Measurements from ENCODE around the gene SHPK. TPM values are rescaled to one million over a fixed set of nuclear protein-coding genes. Genes with fewer than 3 reads are reported as not detected.

SHPK gene
- total RNA-seq, 1 donor from 2014 or later, result 17.7 TPM

DNA sequence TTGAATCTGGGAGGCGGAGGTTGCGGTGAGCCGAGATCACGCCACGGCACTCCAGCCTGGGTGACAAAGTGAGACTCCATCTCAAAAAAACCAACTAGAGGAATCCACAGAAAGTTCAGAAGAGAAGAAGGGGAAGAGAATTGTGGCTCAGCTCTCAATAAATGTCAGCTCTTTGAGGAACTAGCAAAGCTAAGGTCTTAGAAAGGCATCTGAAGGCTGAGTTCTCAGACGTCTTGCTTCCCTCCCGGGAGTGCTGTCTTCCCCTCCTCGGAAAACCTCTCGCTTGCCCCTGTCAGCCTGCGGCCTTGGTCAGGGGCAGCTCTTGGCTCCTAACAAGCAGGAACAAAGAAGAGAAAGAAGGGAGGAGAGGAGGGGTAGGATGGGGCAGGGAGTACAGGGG lies 5.3 kb downstream of the SHPK start:
- DNase-seq (ENCODE audit: low spot score), result no peak

DNA sequence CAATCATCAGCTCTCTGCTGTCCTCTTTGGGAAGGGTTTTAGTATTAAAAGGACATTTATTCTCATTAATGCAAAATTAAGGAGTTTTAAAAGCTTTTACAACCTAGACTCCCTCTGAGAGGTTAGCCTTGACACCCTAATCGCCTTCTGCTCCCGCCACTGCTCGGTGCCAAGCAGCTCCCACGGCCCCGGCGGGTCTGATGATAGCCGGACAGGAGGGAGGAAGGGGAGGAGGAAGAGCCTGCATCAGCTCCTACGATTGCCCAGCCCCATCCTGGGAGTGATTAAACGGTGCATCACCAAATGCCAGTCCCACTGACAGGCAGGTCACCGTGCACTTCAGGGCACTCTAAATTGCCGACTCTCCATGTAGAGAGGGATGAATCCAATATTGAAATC lies 8.3 kb downstream of the SHPK start:
- DNase-seq (ENCODE audit: low spot score), result no peak

DNA sequence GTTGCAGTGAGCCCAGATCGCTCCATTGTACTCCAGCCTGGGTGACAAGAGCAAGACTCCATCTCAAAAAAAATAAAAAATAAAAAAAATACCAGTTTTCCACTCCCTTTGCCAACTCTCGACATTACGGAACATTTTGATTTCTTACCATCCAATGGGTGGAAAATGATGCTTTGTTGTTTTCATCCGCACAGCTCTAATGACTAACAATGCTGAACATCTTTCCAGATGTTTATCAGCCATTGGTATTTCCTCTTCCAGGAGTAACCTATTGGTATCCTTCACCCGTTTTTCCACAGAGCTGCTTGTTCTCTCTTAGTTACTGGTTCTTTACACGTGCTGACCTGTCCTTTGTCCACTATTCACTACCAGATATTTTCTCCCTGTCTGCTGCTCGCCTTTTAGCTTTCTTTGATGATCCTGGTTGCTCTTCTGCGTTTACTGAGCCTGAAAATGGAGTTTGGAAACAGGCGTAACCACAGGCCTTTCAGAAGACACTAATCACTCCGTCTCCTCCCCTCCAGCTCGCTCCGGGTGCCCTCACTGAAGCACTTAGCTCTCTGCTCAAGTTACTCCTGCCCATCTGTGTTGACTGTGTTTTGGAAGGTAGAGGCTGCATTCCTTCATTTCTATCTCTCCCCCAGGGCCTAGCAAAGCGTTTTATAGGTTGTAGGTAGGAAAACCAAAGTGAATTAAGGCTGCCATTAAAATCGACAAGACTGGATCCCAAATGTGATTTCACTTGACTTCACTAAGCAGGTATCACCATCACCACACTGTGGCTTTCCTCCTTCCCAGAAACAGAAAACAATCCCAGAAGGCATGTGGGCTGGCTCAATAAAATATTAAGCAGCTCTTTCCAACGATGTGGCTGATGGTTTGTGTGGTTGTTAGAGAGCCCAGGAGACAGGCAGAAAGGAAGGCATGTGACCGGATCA lies 8.9 kb downstream of the SHPK start:
- no peak for DNase-seq (ENCODE audit: low spot score)

DNA sequence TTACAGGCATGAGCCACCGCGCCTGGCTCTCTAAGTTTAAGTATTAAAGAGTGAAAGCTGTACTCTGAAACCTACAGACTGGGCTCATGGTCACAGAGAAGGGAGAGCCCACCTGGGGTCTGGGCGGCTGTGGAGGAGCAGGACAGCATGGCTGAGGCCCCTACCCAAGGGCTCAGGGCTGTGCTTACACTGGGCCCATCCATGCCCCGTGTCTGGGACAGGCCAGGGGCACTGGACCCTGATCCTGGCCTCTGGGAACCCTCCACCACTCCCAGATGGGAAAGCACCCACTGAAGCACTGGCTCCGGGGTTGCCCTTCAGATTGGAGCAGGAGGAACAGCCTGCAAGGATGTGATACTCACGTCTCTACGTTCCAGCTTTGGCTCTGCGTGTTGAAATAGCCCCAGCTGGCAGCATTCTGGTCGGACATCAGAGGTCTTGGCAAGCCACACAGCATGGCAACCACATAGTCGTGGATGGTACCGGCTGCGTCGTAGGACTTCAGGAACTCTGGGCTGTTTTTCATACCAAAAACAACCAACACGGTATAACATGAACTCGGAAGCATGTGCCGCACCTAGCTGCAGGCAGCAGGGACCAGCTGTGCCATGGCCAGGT lies 13.0 kb downstream of the SHPK start:
- DNase-seq (ENCODE audit: low spot score), result no peak

DNA sequence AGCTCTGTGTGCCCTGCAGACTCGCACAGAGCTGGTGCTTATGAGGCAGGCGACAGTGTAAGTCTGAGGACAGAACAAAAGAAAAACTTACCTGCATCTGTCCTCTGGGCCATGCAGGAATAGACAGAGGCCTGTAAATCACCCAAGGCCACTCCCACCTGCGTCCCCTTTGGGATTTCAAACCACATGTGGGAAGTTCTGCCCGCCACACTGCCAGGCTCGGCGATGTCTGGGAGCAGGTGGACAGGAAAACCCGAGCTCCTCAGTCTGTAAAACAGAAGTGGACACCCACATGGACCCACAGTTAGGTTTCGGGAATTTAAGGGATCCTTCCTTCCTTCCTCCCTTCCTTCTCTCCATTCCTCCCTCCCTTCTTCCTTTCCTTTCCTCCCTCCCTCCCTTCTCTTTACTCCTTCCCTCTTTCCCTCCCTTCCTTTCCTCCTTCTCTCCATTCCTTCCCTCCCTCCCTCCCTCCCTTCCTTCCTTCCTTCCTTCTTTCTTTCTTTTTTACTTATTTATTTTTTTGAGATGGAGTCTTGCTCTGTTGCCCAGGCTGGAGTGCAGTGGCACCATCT lies 14.8 kb downstream of the SHPK start:
- no peak for DNase-seq (ENCODE audit: low spot score)

DNA sequence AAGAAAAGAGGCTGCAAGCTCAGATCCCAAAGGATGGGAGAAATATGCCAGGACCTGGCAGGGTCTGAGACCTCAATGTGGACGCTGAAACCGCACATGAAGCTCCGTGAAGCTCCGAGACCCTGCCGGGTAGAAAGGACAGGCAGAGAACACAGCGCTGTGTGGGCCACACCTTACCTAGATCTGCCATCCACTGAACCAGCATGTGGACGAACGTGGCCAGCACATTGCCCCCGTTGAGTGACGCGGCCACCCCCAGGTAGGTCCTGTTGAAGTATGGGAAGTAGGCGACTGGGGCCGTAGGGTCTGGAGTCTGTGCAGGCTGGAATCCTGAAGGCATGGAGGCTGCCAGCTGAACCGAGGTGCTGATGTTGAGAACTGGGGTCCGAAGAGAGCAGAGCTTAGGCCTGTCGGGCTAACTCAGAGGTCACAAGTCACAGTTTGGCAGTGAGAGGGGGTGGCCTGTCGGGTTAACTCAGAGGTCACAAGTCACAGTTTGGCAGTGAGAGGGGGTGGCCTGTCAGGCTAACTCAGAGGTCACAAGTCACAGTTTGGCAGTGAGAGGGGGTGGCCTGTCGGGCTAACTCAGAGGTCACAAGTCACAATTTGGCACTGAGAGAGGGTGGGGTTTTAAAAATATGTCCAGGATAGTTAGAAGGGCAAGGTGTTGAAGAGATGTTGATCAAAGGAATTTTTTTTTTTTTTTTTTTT lies 20.7 kb downstream of the SHPK start:
- DNase-seq (ENCODE audit: low spot score), result no peak

DNA sequence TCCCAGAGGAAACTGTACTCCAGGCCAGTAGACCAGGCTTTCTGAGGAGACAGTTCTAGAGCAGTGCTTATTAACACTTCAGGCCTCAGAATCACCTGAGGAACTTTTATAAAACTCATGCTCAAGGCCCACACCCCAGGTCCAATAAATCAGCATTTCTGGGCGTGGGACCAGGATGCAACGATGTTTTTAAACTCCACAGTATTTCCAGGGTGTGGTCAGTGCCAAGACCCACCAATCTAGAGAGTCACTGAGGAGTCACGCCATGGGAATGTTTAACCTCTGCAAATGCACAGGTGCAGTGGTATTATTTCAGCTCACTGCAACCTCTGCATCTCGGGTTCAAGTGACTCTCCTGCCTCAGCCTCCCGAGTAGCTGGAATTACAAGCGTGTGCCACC lies 22.9 kb downstream of the SHPK start:
- DNase-seq (ENCODE audit: low spot score), result no peak

DNA sequence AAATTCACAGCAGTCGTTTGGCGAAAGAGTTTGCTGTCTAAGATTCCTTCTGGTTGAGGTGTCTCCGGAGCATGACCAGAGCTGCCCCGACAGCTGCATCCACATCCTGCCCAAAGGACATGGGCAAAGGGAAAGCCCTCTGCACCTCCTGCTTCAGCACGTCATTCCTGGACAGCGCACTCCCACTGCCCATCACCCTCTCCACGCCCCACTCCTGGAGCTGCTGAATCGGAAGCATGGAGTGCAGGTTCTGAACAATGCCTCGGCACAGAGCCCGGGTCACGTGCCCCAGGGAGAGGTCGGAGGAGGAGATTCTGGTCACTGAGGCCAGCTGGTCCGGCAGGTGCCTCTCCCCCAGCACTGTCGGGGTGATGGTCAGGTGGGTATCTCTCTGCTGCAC lies 25.5 kb downstream of the SHPK start:
- DNase-seq (ENCODE audit: low spot score), result no peak

DNA sequence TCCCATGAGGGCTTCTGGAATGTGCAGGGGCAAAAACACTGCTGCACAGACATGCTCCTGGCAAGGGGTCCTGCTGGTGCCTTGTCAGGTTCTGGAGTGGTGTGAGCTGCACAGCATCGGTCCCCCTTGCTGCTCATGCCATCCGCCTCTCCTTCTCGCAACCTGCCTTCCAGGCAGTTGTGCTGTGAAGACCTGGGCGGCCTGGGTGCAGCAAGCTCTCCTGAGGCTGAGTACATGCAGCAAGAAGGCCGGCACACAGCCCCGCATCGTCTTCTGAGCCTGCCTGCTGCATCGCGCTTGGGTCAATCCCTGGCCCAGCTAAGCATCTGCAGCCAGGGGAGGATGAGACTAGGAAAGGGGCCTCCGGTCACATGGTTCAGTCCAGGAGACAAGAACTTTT lies 26.4 kb downstream of the SHPK start:
- no peak for DNase-seq (ENCODE audit: low spot score)

DNA sequence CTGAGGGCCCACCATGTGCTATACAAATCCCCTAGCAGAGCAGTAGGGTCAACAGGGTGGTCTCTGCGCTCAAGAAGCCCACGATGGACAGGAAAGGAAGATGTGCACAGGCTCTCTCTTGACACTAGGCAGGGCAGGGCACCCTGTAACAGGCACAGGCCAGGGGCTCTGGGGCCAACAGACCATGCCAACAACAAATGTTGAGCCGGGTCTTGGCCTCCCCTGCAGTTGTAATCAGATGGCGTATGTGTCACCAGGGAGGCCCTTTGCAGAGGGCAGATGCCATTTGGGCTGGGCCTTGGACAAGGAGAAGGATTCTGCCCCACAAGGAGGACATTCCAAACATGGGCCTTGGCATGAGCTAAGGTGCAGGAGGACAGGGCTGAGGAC lies 32.2 kb downstream of the SHPK start:
- no peak for DNase-seq (ENCODE audit: low spot score)

DNA sequence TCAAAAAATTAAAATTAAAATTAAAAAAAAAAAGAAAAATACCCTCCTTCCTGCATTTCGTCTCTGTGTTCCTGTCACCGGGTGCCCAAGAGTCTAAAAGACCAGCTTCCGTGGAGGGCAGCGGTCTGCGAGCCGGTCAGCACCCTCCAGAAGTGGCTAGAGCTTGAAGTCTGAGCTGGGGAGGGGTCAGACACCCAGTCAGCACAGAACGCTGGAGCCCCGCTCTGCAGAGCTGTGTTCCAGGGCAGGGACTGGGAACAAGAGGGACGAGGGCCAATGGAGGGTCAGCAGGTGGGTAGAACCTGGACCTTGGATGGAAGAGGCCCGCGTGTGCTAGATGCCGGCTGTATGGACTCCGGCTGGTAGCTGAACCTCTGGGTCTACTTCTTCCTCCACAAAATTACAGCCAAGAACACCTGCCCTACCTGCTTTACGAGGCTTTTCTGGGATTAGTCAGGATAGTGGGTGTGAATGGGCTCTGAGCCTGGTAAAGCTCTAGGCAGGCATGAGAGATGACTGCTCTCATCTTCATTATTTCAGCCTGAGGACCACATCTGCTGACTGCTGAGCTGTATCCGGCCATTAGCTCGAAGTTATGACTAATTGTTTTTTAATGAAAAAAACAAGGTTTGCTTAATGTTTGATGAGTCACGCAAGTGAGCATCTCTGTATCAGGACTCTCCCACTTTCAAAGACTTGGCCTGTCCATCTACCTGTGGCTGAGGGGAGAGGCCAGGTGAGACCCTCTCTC lies 32.8 kb downstream of the SHPK start:
- DNase-seq (ENCODE audit: low spot score), result no peak

DNA sequence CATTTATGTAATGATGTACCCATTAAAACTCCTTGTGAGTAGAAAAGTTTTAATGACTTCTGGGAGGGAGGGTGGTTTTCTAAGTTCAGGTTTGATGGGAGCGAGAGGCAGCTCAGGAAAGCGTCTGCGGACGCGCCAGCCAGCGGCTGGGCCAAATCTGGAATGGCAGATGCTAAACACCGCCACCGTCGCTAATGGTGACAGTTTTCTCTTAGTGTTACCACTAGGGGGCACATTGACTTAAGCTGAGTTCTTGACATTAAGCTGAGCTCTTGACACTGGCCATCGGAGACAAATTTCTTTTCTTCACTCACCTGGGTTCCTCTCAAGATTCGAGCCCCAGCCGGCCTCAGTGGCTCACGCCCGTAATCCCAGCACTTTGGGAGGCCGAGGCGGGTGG lies 33.6 kb downstream of the SHPK start:
- DNase-seq (ENCODE audit: low spot score), result no peak

DNA sequence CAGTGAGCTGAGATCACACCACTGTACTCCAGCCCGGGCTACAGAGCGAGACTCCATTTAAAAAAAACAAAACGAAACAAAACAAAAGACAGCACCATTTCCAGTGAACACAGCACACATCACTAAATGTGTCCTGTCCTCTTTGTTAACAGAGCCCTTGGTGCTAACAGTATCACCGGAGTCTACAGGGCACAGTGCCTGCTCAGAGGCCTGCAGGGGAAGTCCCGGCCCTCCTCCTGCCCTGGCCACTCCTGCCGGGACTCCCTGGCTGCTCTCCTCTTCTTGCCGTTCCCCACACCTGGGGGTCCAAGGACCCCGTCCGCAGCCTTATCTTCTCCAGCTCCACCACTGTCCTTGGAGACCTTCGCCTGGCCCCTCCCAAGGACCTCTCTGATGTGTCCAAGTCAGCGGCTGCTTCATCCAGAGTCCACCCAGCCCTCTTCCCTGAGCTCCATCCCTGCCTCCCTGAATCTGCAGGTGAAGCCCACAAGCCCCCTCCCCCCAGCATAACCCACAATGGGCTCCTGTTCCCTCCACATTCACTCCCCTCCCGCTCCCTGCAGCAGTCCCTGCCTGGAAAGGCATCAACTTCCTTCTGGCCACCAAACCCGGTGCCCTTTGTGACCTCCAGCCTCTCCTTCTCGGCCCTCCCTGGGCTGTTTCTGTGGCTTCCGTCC lies 35.4 kb downstream of the SHPK start:
- DNase-seq (ENCODE audit: low spot score), result no peak

DNA sequence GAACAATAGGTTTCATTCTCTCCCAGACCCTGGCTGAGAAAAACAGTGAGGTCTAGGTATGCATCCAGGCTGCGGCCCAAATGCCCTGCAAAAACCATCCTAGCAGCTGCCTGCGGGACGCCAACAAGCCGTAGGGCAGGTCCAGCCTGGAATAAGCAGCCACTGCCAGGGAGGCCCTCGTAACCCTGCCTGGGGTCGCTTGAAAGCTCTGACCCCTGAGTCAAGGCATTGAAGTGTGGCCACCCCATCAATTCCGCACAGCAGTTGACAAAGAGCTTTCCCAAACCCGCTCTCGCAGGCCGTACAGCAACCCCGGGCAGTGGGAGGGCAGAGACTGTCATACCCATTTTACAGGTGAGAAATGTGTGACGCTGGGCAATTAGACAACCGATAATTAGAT lies 38.0 kb downstream of the SHPK start:
- no peak for DNase-seq (ENCODE audit: low spot score)

DNA sequence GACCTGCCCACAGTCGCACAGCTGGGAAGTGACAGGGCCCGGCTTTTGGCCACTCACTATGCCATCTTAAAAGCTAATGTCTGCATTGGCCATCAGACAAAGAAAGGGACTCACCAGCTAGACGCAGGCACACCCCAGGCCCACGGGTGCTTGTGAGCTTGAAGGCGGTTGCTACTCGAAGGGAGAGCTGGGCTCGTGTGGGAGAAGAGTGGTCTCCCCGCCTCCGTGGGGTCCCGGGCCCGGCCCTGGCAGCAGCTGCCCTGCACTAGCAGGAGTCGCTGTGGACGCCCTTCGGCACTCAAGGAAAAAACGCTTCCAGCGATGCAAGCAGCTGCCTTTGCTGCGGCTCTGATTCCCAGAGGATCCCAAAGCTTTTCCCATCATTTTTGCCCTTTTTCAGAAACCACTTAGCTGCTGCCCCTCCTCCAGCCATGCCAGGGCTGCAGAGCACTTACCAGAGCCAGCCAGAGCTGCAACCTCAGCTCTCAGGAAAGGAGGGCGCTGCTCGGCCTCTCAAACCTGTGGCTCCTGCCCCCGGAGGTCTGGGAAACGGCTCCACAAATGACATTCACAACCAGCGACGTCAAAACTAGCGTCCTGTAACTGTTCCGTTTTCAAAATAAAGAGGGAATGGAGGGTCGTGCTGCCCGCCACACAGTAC lies 39.1 kb downstream of the SHPK start:
- DNase-seq (ENCODE audit: low spot score), result no peak

DNA sequence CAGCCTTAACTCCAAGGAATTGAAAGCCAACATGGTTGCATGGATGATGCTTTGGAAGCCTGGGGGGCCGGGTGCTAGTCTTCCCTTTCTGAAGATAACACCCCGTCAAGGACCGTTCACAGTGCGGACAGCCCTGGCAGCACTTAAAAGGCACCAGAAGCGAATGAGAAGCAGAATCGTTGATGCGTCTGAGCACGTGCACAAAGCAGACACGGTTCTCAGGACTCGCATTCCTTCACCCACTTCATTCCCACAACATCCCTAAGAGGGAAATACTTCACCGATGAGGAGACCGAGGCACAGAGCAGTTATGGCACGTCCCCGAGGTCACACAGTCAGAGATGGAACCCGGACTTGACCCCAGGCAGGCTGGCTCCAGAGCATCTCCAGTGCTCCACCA lies 41.1 kb downstream of the SHPK start:
- no peak for DNase-seq (ENCODE audit: low spot score)

DNA sequence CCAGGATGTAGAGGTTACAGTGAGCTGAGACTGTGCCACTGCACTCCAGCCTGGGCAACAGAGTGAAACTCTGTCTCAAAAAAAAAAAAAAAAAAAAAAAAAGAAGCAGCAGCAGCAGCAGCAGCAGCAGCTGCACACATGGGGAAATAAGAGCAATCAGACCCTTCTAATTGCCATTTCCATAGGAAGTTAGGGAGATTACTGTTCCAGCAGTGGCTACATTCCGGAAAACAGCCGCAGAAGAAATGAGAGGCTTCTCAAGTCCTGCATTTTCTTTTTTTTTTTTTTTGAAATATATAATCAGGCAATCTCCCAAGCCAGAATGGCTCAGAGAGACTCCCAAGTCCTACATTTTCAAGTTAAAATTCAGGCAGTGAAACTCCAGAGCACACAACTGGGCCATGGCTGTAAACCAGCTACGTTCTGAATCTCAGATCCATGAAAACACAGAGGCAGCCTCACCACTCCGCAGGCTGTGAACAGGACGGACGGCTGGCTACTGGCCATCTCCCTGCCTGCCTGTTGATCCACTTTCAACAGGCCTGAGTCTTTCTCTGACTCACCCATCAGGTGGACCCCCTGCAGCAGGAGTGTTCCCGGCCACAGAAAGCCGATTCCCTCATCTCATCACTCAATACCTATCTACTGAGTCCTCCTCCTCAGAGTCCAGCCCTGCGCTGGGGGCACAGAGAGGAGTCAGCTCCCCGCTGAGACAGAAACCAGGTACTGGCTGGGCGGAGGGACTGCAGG lies 41.8 kb downstream of the SHPK start:
- no peak for DNase-seq (ENCODE audit: low spot score)

DNA sequence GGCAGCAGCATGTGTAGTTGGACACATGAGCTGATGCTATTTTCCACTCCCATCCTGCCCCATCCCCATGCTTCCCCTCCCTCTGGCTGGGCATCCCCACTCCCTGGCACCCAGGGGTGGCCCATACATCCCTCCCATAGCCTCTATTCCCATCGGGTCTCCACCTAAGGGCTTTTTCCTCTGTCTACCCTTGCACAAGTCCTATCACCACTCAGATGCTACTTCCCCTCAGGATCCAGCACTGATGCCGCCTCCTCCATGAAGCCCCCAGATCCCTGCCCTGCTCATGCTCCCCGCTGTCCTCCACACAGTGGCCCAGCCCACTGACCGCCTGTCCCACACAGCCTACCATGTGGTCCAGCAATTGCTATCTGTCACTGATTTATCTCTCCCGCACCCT lies 42.7 kb downstream of the SHPK start:
- no peak for DNase-seq (ENCODE audit: low spot score)

DNA sequence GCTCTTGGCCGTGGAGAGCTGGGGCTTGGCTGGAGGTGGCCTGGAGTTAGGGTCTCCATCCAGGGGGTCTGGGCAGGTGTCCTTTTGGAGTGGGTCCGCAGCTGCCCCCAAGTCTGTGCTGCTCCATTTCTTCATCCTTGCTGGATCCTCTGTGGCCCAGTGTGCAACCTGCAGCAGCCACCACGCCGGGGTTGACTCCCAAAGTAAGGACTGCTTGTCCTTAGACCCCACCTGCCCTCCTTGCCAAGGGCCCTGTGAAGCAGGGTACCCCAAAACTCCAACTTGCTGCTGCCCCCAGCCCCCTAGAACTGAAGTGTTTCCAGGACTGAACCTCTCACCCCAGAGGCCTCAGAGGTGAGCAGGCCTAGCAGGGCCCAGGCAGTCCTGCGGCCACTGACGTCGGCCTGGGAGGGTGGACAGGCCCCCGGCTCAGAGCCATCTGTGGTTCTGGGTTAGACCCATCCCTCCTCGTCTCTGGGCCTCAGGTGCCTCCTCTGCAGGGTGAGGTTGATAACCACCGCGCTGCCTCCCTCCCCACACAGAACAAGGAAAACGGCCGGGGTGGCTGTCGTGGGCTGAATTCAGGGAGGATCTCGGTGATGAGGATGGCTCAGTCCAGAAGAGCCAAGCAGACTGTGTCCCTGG lies 43.7 kb downstream of the SHPK start:
- DNase-seq (ENCODE audit: low spot score), result no peak
